ENCODE results near the gene RBM10.

RBM10 gene

GRCh38 chrX:47235691-47236103 lies 90.7 kb downstream of the RBM10 start:
- DNase-seq (ENCODE audit: low read depth) = no peak
